Esophagus muscularis mucosa (tissue), 4 donors: ENCODE data around the gene TMEM150A.
"Not testable (repeated sequence)": the region's sequence is repeated elsewhere in the genome, so short reads cannot be mapped to it uniquely, and the experiment has no call there.

Experiments
- CTCF ChIP-seq, 3 experiments: fragments of 200-600 bp in 2 of 3; fragments of 450-650 bp in 1 of 3; sonication (generic) in 2 of 3; IDR thresholded peaks; one replicate each; pipeline ENCODE4 v1.5.1; 2017 to 2019; ENCODE audit warnings: antibody characterized with exemption in 3 of 3, mild to moderate bottlenecking in 2 of 3, moderate library complexity in 1 of 3
- EP300 ChIP-seq: sonication (generic); formaldehyde crosslinking; IDR thresholded peaks from one replicate; pipeline ENCODE4 v1.6.1; 2017; ENCODE audit warnings: antibody characterized with exemption
- POLR2A ChIP-seq: fragments of 450-650 bp; IDR thresholded peaks from one replicate; pipeline ENCODE4 v1.6.1; 2017; ENCODE audit warnings: antibody characterized with exemption, moderate library complexity, mild to moderate bottlenecking, low read depth

DNA sequence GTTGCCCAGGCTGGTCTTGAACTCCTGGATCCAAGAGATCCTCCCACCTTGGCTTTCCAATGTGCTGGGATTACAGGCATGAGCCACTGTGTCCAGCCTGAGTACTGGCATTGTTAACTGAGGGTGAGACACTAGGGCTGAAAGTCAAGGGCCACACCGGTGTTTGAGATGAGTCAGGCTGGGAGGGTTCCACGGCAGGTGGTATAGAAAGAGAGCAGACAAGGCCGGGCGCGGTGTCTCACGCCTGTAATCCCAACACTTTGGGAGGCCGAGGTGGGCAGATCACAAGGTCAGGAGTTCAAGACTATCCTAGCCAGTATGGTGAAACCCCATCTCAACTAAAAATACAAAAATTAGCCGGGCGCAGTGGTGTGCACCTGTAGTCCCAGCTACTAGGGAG is 10.2 kb downstream of the TMEM150A start:
- not testable (repeated sequence) for TF ChIP-seq CTCF (IDR thresholded peaks at IDR 0.05); POLR2A; EP300
